NCI-H345 treated with DMSO at 0.1 percent for 48 hours (cell line): ENCODE measurements around the gene SCARB2.
"Not testable (repeated sequence)": the region's sequence is repeated elsewhere in the genome, so short reads cannot be mapped to it uniquely, and the experiment has no call there.

Experiments used
- DNase-seq: peaks from one replicate; lab custom pipeline; 2025; ENCODE audit not compliant: unreplicated experiment; lab: John Stamatoyannopoulos, UW

SCARB2 gene

DNA sequence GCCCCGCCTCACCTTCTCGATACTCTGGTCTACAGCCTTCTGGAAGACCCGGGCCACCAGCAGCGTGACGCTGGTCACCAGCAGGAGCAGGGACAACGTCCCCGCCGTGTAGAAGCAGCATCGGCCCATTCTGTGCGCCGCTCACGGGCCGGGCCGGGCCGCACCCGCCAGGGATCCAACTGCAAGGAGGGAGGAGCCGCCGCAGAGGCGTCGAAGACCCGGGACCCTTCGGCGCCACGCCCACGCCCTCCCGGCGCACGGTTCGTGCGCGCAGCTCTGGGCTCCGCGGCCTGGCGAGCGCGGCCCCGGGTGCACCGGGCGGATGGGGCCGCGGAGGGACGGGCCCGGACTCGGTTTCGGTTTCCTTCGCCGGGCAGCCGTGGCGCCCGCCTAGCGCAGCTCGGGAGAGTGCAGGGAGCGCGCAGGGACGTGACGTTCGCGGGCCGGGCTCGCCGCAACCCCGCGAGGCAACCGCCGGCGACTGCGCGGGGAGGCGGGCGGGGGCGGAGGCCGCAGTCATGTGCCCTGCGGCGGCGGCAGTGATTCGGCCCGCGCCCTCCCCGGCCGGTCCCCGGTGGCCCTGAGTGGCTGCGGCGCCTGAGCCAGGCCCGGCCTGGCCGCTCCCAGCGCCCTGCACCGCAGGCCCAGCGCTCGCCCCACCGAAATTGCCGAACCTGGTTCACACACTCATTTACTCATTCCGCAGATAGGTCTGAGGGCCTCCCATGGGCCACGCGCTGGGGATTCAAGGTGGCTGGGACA lies at the start of gene SCARB2:
TSS of gene SCARB2 (minus strand) at position 410 of the 762 bp plus-strand sequence. CDS start at position 129, 281 bp downstream.
- peak; percentile 45 for DNase-seq

GRCh38 chr4:76260571-76260970 lies 46.9 kb upstream of the SCARB2 start:
- no peak for DNase-seq

GRCh38 chr4:76257824-76258223 lies 44.2 kb upstream of the SCARB2 start:
- DNase-seq: no peak

- no peak for DNase-seq
Measured at GRCh38 chr4:76256968-76257367, 43.3 kb upstream of the SCARB2 start.

- DNase-seq: no peak
Measured at GRCh38 chr4:76256032-76256431, 42.4 kb upstream of the SCARB2 start.

GRCh38 chr4:76253511-76253910 lies 39.9 kb upstream of the SCARB2 start:
- no peak for DNase-seq

GRCh38 chr4:76252271-76252653 lies 38.6 kb upstream of the SCARB2 start:
- DNase-seq: no peak

- peak; percentile 7 for DNase-seq
Measured at GRCh38 chr4:76251441-76252270, 38.0 kb upstream of the SCARB2 start, which contains the start of gene FAM47E. Gene FAM47E (plus strand): TSS chr4:76251721. CDS start chr4:76251747, 26 bp downstream.

DNA sequence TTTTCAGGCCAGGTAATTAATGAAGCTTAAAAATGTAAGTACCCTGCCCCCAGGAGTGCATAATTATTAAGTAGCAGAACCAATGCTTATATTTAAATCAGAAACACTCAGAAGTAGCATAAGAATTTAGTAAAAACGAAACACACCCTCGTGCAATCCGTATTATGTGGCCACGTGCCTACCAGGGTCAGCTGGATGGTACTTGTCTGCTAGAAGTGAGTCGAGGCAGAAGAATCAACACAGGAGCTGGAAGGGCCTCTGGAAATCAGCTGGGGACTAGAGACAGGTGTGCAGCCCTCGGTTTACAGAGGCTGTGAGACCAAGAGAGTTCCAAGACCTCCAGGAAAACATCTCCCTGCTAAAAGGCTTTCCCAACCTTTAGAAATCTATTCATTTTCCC lies 37.3 kb upstream of the SCARB2 start:
- peak; percentile 18 for DNase-seq

- no peak for DNase-seq
Measured at GRCh38 chr4:76246852-76247251, 33.2 kb upstream of the SCARB2 start.

GRCh38 chr4:76246025-76246424 lies 32.4 kb upstream of the SCARB2 start:
- DNase-seq: no peak

DNA sequence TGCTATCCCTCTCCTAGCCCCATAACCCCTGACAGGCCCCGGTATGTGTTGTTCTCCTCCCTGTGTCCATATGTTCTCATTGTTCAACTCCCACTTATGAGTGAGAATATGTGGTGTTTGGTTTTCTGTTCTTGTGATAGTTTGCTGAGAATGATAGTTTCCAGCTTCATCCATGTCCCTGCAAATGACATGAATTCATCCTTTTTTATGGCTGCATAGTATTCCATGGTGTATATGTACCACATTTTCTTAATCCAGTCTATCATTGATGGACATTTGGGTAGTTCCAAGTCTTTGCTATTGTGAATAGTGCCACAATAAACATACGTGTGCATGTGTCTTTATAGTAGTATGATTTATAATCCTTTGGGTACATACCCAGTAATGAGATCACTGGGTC lies 30.3 kb upstream of the SCARB2 start:
- not testable (repeated sequence) for DNase-seq

GRCh38 chr4:76240236-76240635 lies 26.6 kb upstream of the SCARB2 start:
- no peak for DNase-seq

GRCh38 chr4:76238701-76239100 lies 25.1 kb upstream of the SCARB2 start:
- no peak for DNase-seq

DNA sequence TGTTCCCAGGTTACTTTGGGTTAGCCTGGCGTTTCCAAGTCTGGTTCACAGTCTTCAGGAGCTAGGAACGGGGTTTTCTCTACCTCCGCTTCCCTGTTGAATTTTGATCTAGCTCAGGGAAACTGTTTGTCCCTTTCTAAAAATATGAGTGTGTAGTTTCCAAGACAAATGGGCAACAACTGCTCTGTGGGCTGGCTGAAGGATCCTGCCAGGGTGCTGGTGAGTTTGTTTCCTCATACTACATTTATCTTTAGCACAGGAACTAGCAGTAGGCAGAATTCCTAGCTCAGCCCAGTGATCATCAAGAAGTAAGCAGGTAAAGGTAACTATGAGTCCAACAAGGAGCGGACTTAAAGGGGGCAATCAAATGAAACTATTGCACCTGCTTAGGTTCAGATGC lies 24.6 kb upstream of the SCARB2 start:
- DNase-seq: no peak

GRCh38 chr4:76235915-76236314 lies 22.3 kb upstream of the SCARB2 start:
- peak; percentile 9 for DNase-seq

GRCh38 chr4:76235407-76235806 lies 21.8 kb upstream of the SCARB2 start:
- no peak for DNase-seq

GRCh38 chr4:76234679-76235044 lies 21.0 kb upstream of the SCARB2 start:
- no peak for DNase-seq

- no peak for DNase-seq
Measured at GRCh38 chr4:76233967-76234678, 20.5 kb upstream of the SCARB2 start.

- DNase-seq: no peak
Measured at GRCh38 chr4:76233529-76233928, 19.9 kb upstream of the SCARB2 start.

GRCh38 chr4:76233083-76233482 lies 19.5 kb upstream of the SCARB2 start:
- DNase-seq: no peak

DNA sequence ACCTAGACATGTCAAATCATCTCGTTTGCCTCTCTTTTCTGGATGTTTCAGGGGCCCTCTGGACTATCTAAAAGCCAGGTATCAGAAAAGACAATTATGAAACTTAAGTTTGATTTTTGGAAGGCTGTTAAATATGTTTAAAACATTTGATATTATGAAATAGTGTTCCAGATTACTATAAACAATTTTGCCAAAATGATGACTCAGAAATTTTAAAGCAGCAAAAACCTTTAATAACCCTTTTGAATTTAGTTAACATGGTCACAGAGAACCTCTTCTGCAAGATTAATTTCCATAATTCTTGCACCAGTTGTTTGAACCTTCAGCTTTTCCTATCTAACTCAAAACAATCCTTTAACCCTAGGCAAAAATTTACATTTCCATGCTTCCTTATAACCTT lies 19.1 kb upstream of the SCARB2 start:
- DNase-seq: no peak
